ENCODE results near the gene SIAH1.

SIAH1 gene

DNA sequence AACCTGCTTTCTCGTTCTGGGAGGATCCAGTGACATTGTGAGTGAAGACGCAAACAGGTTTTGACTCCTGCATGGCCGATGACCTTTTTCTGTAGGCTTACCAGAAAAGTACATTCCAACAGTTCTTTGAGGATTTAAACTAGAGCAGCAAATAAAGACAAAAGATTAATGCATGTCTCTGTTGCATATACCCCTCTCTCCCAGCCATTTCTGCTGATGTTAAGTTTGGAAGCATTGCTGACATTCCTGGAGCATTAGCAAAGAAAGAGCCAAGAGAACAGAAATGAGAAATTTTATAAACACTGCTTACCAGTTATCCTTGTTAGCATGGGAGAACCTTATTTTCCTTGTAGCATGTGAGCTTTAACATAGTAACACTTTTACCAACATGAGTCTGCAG, 49.3 kb downstream of the SIAH1 start:
- Histone ChIP-seq H3K36me3 (ENCODE audit: control insufficient read depth, insufficient read depth, low read length) (peaks cover 40% of the 10 kb centered on the region), H3K27ac (ENCODE audit: insufficient read depth, low read length, poor library complexity, severe bottlenecking) (no peak overlapping the region)

GRCh38 chr16:48334325-48334724, 50.9 kb downstream of the SIAH1 start:
- H3K9me3 ChIP-seq (ENCODE audit: control insufficient read depth, low read length): no peaks in the 10 kb centered on the region

More for the DNA sequence above, 49.3 kb downstream of the SIAH1 start:
- no peaks in the 10 kb centered on the region for H3K27me3 ChIP-seq (replicated peaks; ENCODE audit: control insufficient read depth, insufficient read depth, low read length, poor library complexity, severe bottlenecking)
- H3K9me3 ChIP-seq (ENCODE audit: control insufficient read depth, low read length): no peaks in the 10 kb centered on the region
- no peak for DNase-seq
- no peaks in the 10 kb centered on the region for H3K4me1 ChIP-seq (ENCODE audit: control insufficient read depth, insufficient read depth, low read length, poor library complexity, severe bottlenecking)
- no peak overlapping the region for H3K4me3 ChIP-seq (ENCODE audit: insufficient read depth, low read depth, low read length, poor library complexity, severe bottlenecking)

DNA sequence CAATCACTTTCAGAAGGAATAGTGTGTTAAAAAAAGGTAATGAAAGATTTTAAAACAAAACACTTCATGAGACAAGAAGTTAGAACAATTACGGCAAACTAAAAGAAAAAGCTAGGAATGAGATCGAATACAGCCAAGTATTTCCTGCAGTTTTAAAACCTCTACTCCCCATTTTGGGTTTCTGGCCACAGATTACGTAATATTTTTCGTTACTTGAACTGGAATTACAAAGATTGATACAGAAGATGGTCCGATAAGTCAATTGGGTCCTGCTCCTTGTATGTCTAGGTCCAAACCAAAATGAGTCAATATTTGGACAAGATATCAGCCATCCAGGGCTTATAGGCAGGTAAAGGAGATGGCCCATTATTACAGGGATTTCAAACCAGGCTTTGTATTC, 52.2 kb downstream of the SIAH1 start:
- DNase-seq: no peak
- Histone ChIP-seq H3K4me1 (ENCODE audit: control insufficient read depth, insufficient read depth, low read length, poor library complexity, severe bottlenecking) (no peaks in the 10 kb centered on the region), H3K4me3 (ENCODE audit: insufficient read depth, low read depth, low read length, poor library complexity, severe bottlenecking) (no peak overlapping the region), H3K27me3 (replicated peaks; ENCODE audit: control insufficient read depth, insufficient read depth, low read length, poor library complexity, severe bottlenecking) (no peaks in the 10 kb centered on the region), H3K27ac (ENCODE audit: insufficient read depth, low read length, poor library complexity, severe bottlenecking) (no peak overlapping the region), H3K36me3 (ENCODE audit: control insufficient read depth, insufficient read depth, low read length) (peaks cover 30% of the 10 kb centered on the region), H3K9me3 (ENCODE audit: control insufficient read depth, low read length) (no peaks in the 10 kb centered on the region)

More at GRCh38 chr16:48334325-48334724, 50.9 kb downstream of the SIAH1 start:
- no peak overlapping the region for H3K27ac ChIP-seq (ENCODE audit: insufficient read depth, low read length, poor library complexity, severe bottlenecking)
- no peak for DNase-seq
- H3K27me3 ChIP-seq (replicated peaks; ENCODE audit: control insufficient read depth, insufficient read depth, low read length, poor library complexity, severe bottlenecking): no peaks in the 10 kb centered on the region
- H3K4me3 ChIP-seq (ENCODE audit: insufficient read depth, low read depth, low read length, poor library complexity, severe bottlenecking): no peak overlapping the region
- peaks cover 31% of the 10 kb centered on the region for H3K36me3 ChIP-seq (ENCODE audit: control insufficient read depth, insufficient read depth, low read length)
- H3K4me1 ChIP-seq (ENCODE audit: control insufficient read depth, insufficient read depth, low read length, poor library complexity, severe bottlenecking): no peaks in the 10 kb centered on the region

DNA sequence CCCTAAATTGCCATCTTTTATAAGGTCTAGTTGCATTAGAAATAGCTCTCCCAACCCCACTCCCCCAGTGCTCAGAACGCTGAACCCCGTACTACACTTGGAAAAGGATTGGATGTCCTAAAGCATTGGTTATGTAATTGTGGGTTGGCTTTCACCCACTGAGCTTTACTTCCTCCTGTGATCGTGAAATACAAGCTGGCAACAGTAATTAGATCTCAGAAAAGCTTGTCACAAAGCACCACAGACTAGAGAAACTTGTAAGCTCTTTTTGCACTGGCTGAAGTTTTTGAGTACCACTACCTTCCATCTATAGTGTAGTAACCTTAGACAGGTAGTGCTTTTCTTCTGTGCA, 54.4 kb downstream of the SIAH1 start:
- Histone ChIP-seq H3K36me3 (ENCODE audit: control insufficient read depth, insufficient read depth, low read length) (peaks cover 29% of the 10 kb centered on the region), H3K27me3 (replicated peaks; ENCODE audit: control insufficient read depth, insufficient read depth, low read length, poor library complexity, severe bottlenecking) (no peaks in the 10 kb centered on the region), H3K4me3 (ENCODE audit: insufficient read depth, low read depth, low read length, poor library complexity, severe bottlenecking) (no peak overlapping the region), H3K9me3 (ENCODE audit: control insufficient read depth, low read length) (no peaks in the 10 kb centered on the region), H3K27ac (ENCODE audit: insufficient read depth, low read length, poor library complexity, severe bottlenecking) (no peak overlapping the region), H3K4me1 (ENCODE audit: control insufficient read depth, insufficient read depth, low read length, poor library complexity, severe bottlenecking) (no peaks in the 10 kb centered on the region)
- no peak for DNase-seq

DNA sequence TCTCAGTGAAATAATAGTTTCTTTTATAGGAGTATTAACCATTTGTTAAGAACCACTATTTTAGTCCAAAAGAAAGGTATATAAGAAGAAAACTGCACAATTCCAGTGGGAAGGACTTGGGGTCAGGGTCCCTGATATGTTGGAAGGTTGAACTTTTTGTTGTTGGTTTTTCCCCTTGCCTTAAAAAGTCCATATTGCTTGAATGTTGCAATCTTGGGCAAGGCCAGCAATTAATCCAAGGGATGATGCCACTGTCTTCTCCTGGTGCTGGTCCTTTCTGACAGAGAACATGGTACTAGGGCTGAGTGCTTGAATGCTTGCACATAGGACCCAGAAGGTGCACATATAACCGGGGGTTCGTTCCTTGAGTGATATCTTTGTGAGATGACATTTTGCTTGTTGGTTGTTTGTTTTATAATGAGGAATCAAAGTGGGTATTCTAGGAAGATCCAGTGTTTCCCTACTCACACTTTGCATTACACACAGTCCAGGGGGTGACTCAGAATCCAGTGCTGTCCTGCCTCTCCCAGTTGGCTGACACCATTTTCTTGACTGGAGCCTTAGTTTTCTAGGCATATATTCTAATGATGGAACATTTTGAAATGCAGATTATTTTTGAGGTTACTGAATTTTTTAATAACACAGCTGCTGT, 54.9 kb downstream of the SIAH1 start:
- no peak overlapping the region for H3K4me3 ChIP-seq (ENCODE audit: insufficient read depth, low read depth, low read length, poor library complexity, severe bottlenecking)
- peaks cover 24% of the 10 kb centered on the region for H3K36me3 ChIP-seq (ENCODE audit: control insufficient read depth, insufficient read depth, low read length)
- H3K9me3 ChIP-seq (ENCODE audit: control insufficient read depth, low read length): no peaks in the 10 kb centered on the region
- H3K4me1 ChIP-seq (ENCODE audit: control insufficient read depth, insufficient read depth, low read length, poor library complexity, severe bottlenecking): no peaks in the 10 kb centered on the region
- DNase-seq: no peak
- no peak overlapping the region for H3K27ac ChIP-seq (ENCODE audit: insufficient read depth, low read length, poor library complexity, severe bottlenecking)
- no peaks in the 10 kb centered on the region for H3K27me3 ChIP-seq (replicated peaks; ENCODE audit: control insufficient read depth, insufficient read depth, low read length, poor library complexity, severe bottlenecking)

- Histone ChIP-seq H3K9me3 (ENCODE audit: control insufficient read depth, low read length) (no peaks in the 10 kb centered on the region), H3K4me1 (ENCODE audit: control insufficient read depth, insufficient read depth, low read length, poor library complexity, severe bottlenecking) (no peaks in the 10 kb centered on the region), H3K27ac (ENCODE audit: insufficient read depth, low read length, poor library complexity, severe bottlenecking) (no peak overlapping the region), H3K4me3 (ENCODE audit: insufficient read depth, low read depth, low read length, poor library complexity, severe bottlenecking) (no peak overlapping the region), H3K36me3 (ENCODE audit: control insufficient read depth, insufficient read depth, low read length) (peaks cover 16% of the 10 kb centered on the region), H3K27me3 (replicated peaks; ENCODE audit: control insufficient read depth, insufficient read depth, low read length, poor library complexity, severe bottlenecking) (no peaks in the 10 kb centered on the region)
- DNase-seq: no peak
These were observed 56.1 kb downstream of the SIAH1 start for GRCh38 chr16:48329138-48329537.

- peaks cover 8% of the 10 kb centered on the region for H3K36me3 ChIP-seq (ENCODE audit: control insufficient read depth, insufficient read depth, low read length)
- DNase-seq: no peak
- no peaks in the 10 kb centered on the region for H3K9me3 ChIP-seq (ENCODE audit: control insufficient read depth, low read length)
- H3K4me1 ChIP-seq (ENCODE audit: control insufficient read depth, insufficient read depth, low read length, poor library complexity, severe bottlenecking): no peaks in the 10 kb centered on the region
- no peaks in the 10 kb centered on the region for H3K27me3 ChIP-seq (replicated peaks; ENCODE audit: control insufficient read depth, insufficient read depth, low read length, poor library complexity, severe bottlenecking)
- no peak overlapping the region for H3K27ac ChIP-seq (ENCODE audit: insufficient read depth, low read length, poor library complexity, severe bottlenecking)
- no peak overlapping the region for H3K4me3 ChIP-seq (ENCODE audit: insufficient read depth, low read depth, low read length, poor library complexity, severe bottlenecking)
These were observed 58.3 kb downstream of the SIAH1 start for GRCh38 chr16:48326915-48327314.

DNA sequence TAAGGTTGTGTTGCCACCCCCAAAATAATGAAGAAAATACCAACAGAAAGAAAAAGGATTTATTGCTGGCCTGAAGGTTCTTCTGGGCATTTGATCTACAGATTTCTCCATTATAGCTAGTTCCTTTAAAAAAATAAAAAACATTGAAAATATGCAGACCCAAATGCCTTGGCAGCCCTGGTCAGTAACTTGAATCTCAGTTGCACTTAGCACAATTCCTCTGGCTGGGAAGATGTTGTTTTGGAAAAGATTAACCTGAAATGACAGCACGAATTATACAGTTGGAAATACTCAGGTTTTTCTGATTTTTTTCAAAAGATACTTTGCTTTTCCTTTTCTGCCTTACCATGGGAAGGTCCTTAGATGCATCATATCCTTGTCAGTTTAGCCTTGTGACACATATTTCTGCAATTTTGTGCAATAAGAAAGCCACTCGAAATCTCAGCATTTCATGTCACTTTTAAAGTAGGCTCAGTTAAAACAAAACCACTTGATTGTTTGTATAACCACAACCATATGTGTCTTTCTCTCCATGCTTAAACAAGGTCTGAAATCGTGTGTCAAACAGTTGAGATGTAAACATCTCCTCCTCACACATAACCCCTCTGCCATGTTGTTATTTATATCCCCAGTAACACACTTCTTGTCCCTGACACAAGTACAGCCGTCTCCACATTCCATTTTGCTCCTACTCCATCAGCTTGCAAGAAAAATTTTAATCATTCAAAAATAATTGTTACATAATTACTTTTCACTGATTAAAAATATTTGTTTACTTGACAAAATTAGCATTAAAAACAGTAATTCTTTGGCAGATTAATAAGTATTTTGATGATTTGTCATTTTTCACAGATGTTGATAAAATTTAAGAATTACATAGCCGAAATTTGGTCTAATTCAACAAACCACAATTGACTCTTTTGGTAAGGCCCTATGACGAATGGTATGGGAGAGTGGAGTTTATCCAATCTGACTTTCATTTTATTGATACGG, 61.1 kb downstream of the SIAH1 start:
- peaks cover 6% of the 10 kb centered on the region for H3K4me1 ChIP-seq (ENCODE audit: control insufficient read depth, insufficient read depth, low read length, poor library complexity, severe bottlenecking)
- H3K4me3 ChIP-seq (ENCODE audit: insufficient read depth, low read depth, low read length, poor library complexity, severe bottlenecking): no peak overlapping the region
- no peak for DNase-seq
- H3K27me3 ChIP-seq (replicated peaks; ENCODE audit: control insufficient read depth, insufficient read depth, low read length, poor library complexity, severe bottlenecking): no peaks in the 10 kb centered on the region
- H3K9me3 ChIP-seq (ENCODE audit: control insufficient read depth, low read length): no peaks in the 10 kb centered on the region
- H3K36me3 ChIP-seq (ENCODE audit: control insufficient read depth, insufficient read depth, low read length): peaks cover 8% of the 10 kb centered on the region
- no peak overlapping the region for H3K27ac ChIP-seq (ENCODE audit: insufficient read depth, low read length, poor library complexity, severe bottlenecking)

GRCh38 chr16:48321317-48322036, 63.7 kb downstream of the SIAH1 start:
- Histone ChIP-seq H3K9me3 (ENCODE audit: control insufficient read depth, low read length) (no peaks in the 10 kb centered on the region), H3K4me3 (ENCODE audit: insufficient read depth, low read depth, low read length, poor library complexity, severe bottlenecking) (no peak overlapping the region), H3K27me3 (replicated peaks; ENCODE audit: control insufficient read depth, insufficient read depth, low read length, poor library complexity, severe bottlenecking) (no peaks in the 10 kb centered on the region), H3K4me1 (ENCODE audit: control insufficient read depth, insufficient read depth, low read length, poor library complexity, severe bottlenecking) (peaks cover 22% of the 10 kb centered on the region), H3K27ac (ENCODE audit: insufficient read depth, low read length, poor library complexity, severe bottlenecking) (no peak overlapping the region), H3K36me3 (ENCODE audit: control insufficient read depth, insufficient read depth, low read length) (peaks cover 3% of the 10 kb centered on the region)
- no peak for DNase-seq
